Activated CD4-positive, alpha-beta T cell treated with anti-CD3 and anti-CD28 coated beads, Interleukin-2, amount 10 ng/mL, durations not matched to agents 7 days and 5 days (primary cell): ENCODE results near the gene CRABP2. TPM values are rescaled to one million over a fixed set of nuclear protein-coding genes. Genes with fewer than 3 reads are reported as not detected.
A peak's percentile ranks its signal among the peaks of the same experiment; 100 is the strongest.

ENCODE experiments used
- CTCF ChIA-PET: fragments of 350-600 bp; sonication (Branson Sonifier 250); formaldehyde crosslinking; loops from one replicate; lab custom pipeline; 2021; ENCODE audit warnings: antibody characterized with exemption; lab: Charles Lee
- POLR2A ChIA-PET: fragments of 350-600 bp; sonication (Branson Sonifier 250); formaldehyde crosslinking; loops from one replicate; lab custom pipeline; 2021; ENCODE audit warnings: antibody characterized with exemption; lab: Charles Lee
- DNase-seq: peaks from one replicate; pipeline ENCODE4 v3.0.0-alpha.2; 2020
- H3K27ac Mint-ChIP-seq: one replicate; pipeline ENCODE4 v1.8.0; 2021; ENCODE audit warnings: mild to moderate bottlenecking, moderate library complexity, mixed read lengths
- H3K27me3 Mint-ChIP-seq: one replicate; pipeline ENCODE4 v1.8.0; 2021; ENCODE audit warnings: mixed read lengths
- H3K36me3 Mint-ChIP-seq: one replicate; pipeline ENCODE4 v1.8.0; 2021; ENCODE audit warnings: low read depth, mixed read lengths
- H3K4me1 Mint-ChIP-seq: one replicate; pipeline ENCODE4 v1.8.0; 2021; ENCODE audit warnings: mixed read lengths
- H3K4me3 Mint-ChIP-seq: one replicate; pipeline ENCODE4 v1.8.0; 2021; ENCODE audit warnings: mild to moderate bottlenecking, moderate library complexity, mixed read lengths
- H3K9me3 Mint-ChIP-seq: one replicate; pipeline ENCODE4 v1.8.0; 2021; ENCODE audit warnings: mixed read lengths
- total RNA-seq, 2 experiments: library from RNA; stranded (reverse); gene quantifications; one replicate each; pipeline ENCODE4 v1.2.3, GENCODE V29; 2021

Gene CRABP2
- total RNA-seq, 2 experiments from 2014 or later, result 0.77 to 1.1 TPM

DNA sequence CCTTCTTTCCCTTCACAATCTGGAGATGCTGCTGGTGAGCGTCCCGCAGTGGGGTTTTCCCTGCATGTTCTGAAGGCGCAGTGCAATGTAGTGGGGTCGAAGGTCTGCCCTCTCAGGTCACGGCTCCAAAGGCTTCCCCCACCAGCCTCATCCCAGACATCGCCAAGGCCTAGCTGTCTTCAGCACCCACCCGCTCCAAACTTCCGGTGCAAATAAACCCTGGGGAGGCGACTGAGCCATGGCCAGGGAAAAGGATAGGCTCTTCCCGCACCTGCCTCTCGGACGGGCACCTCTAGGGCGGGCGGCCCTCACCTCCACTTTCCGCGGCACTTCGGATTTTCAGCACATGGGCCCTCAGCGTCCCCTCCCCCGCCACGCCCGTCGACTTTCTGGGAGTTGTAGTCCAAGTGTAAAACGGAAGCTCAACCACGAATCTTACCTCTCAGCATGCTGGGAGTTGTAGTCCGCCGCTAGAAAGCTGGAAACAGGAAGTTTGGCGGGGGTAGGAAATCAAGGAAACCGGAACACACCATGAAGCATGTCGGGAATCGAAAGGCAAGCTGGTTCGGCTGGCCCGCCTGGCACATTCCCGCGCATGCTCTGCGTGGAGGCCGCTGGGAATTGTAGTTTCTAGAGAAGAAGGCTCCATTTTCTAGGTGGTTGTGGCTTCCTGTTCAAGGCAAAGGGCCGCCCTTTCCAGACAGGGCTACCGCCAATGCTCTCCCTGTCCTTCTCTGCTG, 35.5 kb upstream of the CRABP2 start, which contains the start of gene MRPL24:
TSS of gene MRPL24 (minus strand) at position 348 of the 740 bp plus-strand sequence. CDS start 2,384 bp downstream, outside the sequence.
- H3K36me3 Mint-ChIP-seq, result peaks cover 65% of the 10 kb centered on the region
- DNase-seq, result peak; percentile 99
- peak within 1 kb of the TSS; percentile 97 for H3K4me3 Mint-ChIP-seq
- CTCF ChIA-PET, result interaction anchor here (0.6 to 5.6 kb wide), 13 partner anchors 9 to 186 kb away, joined by 3 to 63 read pairs (median 5); partner anchors contain the start of genes INSRR, ISG20L2, METTL25B and NTRK1
- peak within 1 kb of the TSS; percentile 95 for H3K27ac Mint-ChIP-seq
- no peaks in the 10 kb centered on the region for H3K27me3 Mint-ChIP-seq
- H3K4me1 Mint-ChIP-seq, result peaks cover 53% of the 10 kb centered on the region
- H3K9me3 Mint-ChIP-seq, result no peaks in the 10 kb centered on the region
- POLR2A ChIA-PET, result interaction anchor here (0.9 to 1.6 kb wide), 4 partner anchors 11 to 26 kb away, joined by 3 to 12 read pairs (median 6); partner anchors contain the start of genes HDGF, ISG20L2, METTL25B and PRCC

- POLR2A ChIA-PET, result interaction anchor here (1.4 to 1.6 kb wide), 2 partner anchors 12 kb away, joined by 7 to 12 read pairs; partner anchors contain the start of genes HDGF, ISG20L2 and METTL25B
- no peaks in the 10 kb centered on the region for H3K9me3 Mint-ChIP-seq
- DNase-seq, result no peak
- H3K27me3 Mint-ChIP-seq, result no peaks in the 10 kb centered on the region
- peaks cover 65% of the 10 kb centered on the region for H3K36me3 Mint-ChIP-seq
- peaks cover 47% of the 10 kb centered on the region for H3K4me1 Mint-ChIP-seq
- CTCF ChIA-PET, result interaction anchor here (1.0 to 5.6 kb wide), 6 partner anchors 8 to 120 kb away, joined by 3 to 63 read pairs (median 8); partner anchors contain the start of genes INSRR, ISG20L2, METTL25B and NTRK1
- peak overlapping the region; percentile 95 for H3K27ac Mint-ChIP-seq
- peak overlapping the region; percentile 97 for H3K4me3 Mint-ChIP-seq
Measured at GRCh38 chr1:156740237-156740740, 34.9 kb upstream of the CRABP2 start.

GRCh38 chr1:156738916-156739315, 33.5 kb upstream of the CRABP2 start:
- ChIA-PET POLR2A (interaction anchor here (0.6 to 1.0 kb wide), 2 partner anchors 10 to 13 kb away, joined by 3 read pairs; partner anchors contain the start of genes HDGF, ISG20L2 and METTL25B), CTCF (interaction anchor here (0.6 to 5.6 kb wide), 5 partner anchors 12 to 153 kb away, joined by 3 to 63 read pairs (median 3); partner anchors contain the start of genes ISG20L2 and METTL25B)
- Mint-ChIP-seq H3K9me3 (no peaks in the 10 kb centered on the region), H3K36me3 (peaks cover 54% of the 10 kb centered on the region), H3K4me1 (peaks cover 40% of the 10 kb centered on the region), H3K27ac (no peak overlapping the region), H3K4me3 (no peak overlapping the region), H3K27me3 (no peaks in the 10 kb centered on the region)
- DNase-seq, result no peak

DNA sequence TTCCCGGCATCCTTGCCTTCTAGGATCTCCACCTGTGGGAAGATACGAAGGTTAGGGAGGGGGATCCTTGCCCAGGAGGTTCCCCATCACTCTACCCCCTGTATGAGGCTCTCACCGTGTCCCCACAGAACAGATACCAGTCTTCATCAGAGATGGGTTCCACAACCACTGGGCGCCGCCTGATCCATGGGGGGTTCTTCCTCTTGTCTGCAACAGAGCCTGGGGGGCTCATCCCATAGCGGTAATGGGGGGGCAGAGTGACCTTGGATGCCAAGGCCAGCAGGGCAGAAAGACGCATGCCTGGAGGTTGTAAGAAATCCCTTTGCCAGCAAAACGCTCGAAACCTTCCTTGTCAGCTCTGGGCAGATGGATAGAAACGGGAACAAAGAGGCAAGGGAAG, 33.0 kb upstream of the CRABP2 start:
- no peaks in the 10 kb centered on the region for H3K27me3 Mint-ChIP-seq
- peaks cover 49% of the 10 kb centered on the region for H3K36me3 Mint-ChIP-seq
- no peak for DNase-seq
- peaks cover 36% of the 10 kb centered on the region for H3K4me1 Mint-ChIP-seq
- H3K4me3 Mint-ChIP-seq, result no peak overlapping the region
- POLR2A ChIA-PET, result interaction anchor here (0.6 to 1.0 kb wide), 2 partner anchors 10 to 13 kb away, joined by 3 read pairs; partner anchors contain the start of genes HDGF, ISG20L2 and METTL25B
- no peaks in the 10 kb centered on the region for H3K9me3 Mint-ChIP-seq
- no peak overlapping the region for H3K27ac Mint-ChIP-seq
- CTCF ChIA-PET, result interaction anchor here (1.0 to 5.6 kb wide), 4 partner anchors 11 to 154 kb away, joined by 3 to 63 read pairs (median 3); partner anchors contain the start of genes ISG20L2 and METTL25B

- no peaks in the 10 kb centered on the region for H3K9me3 Mint-ChIP-seq
- POLR2A ChIA-PET, result no interaction called here
- no peak for DNase-seq
- CTCF ChIA-PET, result interaction anchor here (0.6 to 2.3 kb wide), 4 partner anchors 8 to 361 kb away, joined by 3 to 16 read pairs (median 4); partner anchors contain the start of gene PRCC
- peaks cover 21% of the 10 kb centered on the region for H3K4me1 Mint-ChIP-seq
- peaks cover 25% of the 10 kb centered on the region for H3K36me3 Mint-ChIP-seq
- no peak overlapping the region for H3K4me3 Mint-ChIP-seq
- H3K27me3 Mint-ChIP-seq, result no peaks in the 10 kb centered on the region
- H3K27ac Mint-ChIP-seq, result no peak overlapping the region
Measured at GRCh38 chr1:156733989-156734584, 28.7 kb upstream of the CRABP2 start.

- Mint-ChIP-seq H3K27ac (no peak within 1 kb of the TSS), H3K4me3 (no peak within 1 kb of the TSS)
- CTCF ChIA-PET, result interaction anchor here (0.6 to 7.4 kb wide), 19 partner anchors 8 to 343 kb away, joined by 3 to 106 read pairs (median 4); partner anchors contain the start of genes INSRR, MRPL24, NTRK1 and PRCC
Measured at GRCh38 chr1:156728599-156729462, 23.4 kb upstream of the CRABP2 start, which contains the start of gene ISG20L2. TSS of gene ISG20L2 (minus strand) at chr1:156728766. CDS start at chr1:156727652, 1,114 bp downstream.

GRCh38 chr1:156727926-156728598, 22.7 kb upstream of the CRABP2 start, which contains the start of gene METTL25B:
TSS of gene METTL25B (plus strand) at chr1:156728469. CDS start at chr1:156729105, 636 bp downstream.
- CTCF ChIA-PET, result interaction anchor here (0.6 to 7.4 kb wide), 22 partner anchors 9 to 342 kb away, joined by 3 to 106 read pairs (median 4); partner anchors contain the start of genes CRABP2, INSRR, MRPL24 and NTRK1
- Mint-ChIP-seq H3K9me3 (no peaks in the 10 kb centered on the region), H3K27me3 (no peaks in the 10 kb centered on the region), H3K36me3 (peaks cover 22% of the 10 kb centered on the region), H3K4me1 (peaks cover 34% of the 10 kb centered on the region), H3K4me3 (no peak within 1 kb of the TSS), H3K27ac (no peak within 1 kb of the TSS)
- POLR2A ChIA-PET, result interaction anchor here (0.7 to 1.8 kb wide), 8 partner anchors 11 to 71 kb away, joined by 3 to 12 read pairs (median 3); partner anchors contain the start of genes HDGF, MRPL24 and PRCC
- peak; percentile 82 for DNase-seq

More at GRCh38 chr1:156728599-156729462, 23.4 kb upstream of the CRABP2 start, which contains the start of gene ISG20L2:
- H3K36me3 Mint-ChIP-seq, result peaks cover 16% of the 10 kb centered on the region
- H3K9me3 Mint-ChIP-seq, result no peaks in the 10 kb centered on the region
- no peaks in the 10 kb centered on the region for H3K27me3 Mint-ChIP-seq
- H3K4me1 Mint-ChIP-seq, result peaks cover 27% of the 10 kb centered on the region
- POLR2A ChIA-PET, result interaction anchor here (0.7 to 1.8 kb wide), 7 partner anchors 10 to 70 kb away, joined by 3 to 12 read pairs (median 3); partner anchors contain the start of genes HDGF, MRPL24 and PRCC
- DNase-seq, result peak; percentile 98

DNA sequence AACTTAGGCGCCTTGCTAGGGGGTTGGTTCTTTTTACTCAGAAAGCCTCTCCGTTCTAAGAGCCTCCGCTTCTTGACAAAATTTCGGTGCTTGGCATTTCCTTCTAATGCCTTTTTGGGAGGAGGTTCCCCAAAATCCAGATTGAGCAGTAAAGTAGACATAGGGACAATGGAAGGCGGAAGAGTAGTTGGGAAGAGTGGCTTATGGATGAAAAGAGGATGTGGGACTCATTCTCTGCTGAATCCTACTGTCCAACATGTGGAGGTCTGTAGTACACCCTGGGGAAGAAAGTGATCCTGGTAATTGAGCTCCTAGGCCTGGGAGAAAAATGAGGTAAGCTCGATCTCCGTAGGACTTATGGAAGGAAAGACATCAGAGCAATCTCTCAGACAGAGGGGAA, 22.1 kb upstream of the CRABP2 start:
- Mint-ChIP-seq H3K4me1 (peaks cover 34% of the 10 kb centered on the region), H3K27me3 (no peaks in the 10 kb centered on the region), H3K4me3 (no peak overlapping the region), H3K27ac (no peak overlapping the region), H3K9me3 (no peaks in the 10 kb centered on the region), H3K36me3 (peaks cover 22% of the 10 kb centered on the region)
- DNase-seq, result no peak
- ChIA-PET POLR2A (interaction anchor here (0.8 to 1.8 kb wide), 2 partner anchors 14 to 24 kb away, joined by 3 to 8 read pairs; partner anchors contain the start of gene HDGF), CTCF (interaction anchor here (1.0 to 7.4 kb wide), 19 partner anchors 13 to 200 kb away, joined by 3 to 106 read pairs (median 14); partner anchors contain the start of genes CRABP2, HDGF, INSRR and MRPL24)

DNA sequence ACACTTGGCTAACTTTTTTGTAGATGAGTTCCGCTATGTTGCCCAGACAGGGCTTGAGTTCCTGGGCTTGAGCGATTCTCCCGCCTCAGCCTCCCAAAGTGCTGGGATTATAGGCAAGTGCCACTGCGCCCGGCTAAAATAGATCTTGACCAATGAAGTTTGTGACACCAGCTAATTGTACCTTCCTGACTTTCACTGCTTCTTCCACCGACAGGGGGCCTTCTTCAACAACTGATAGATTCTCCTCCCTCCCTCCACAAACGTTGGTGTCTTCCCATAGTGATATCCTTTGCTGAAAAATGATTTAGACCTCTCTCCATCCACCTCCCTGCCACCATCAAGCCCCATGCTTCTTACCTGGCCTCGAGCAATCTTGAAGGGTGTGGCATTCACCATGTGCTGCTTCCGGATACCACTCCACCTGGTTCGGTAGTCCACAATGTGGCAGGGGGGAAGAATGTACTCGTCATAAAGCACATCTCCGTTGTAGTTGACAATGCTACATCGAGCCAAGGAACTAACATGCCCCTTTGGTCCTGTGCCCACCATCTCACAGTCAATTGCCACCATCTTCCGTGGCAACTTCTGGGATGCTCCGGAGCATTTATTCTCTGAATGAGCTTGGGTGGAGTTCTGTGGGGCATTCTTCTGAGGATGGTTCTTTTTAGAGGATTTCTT, 21.3 kb upstream of the CRABP2 start:
- Mint-ChIP-seq H3K27ac (no peak overlapping the region), H3K36me3 (peaks cover 24% of the 10 kb centered on the region), H3K9me3 (no peaks in the 10 kb centered on the region), H3K4me1 (peaks cover 34% of the 10 kb centered on the region), H3K4me3 (no peak overlapping the region), H3K27me3 (no peaks in the 10 kb centered on the region)
- peak; percentile 73 for DNase-seq
- CTCF ChIA-PET, result interaction anchor here (0.6 to 7.4 kb wide), 60 partner anchors 8 to 226 kb away, joined by 3 to 106 read pairs (median 6); partner anchors contain the start of genes CRABP2, HDGF, INSRR and MRPL24
- POLR2A ChIA-PET, result interaction anchor here (0.9 kb wide), 1 partner anchor 38 kb away, joined by 4 read pairs; no protein-coding TSS in a partner anchor
